PC-3 (cell line): Measurements from ENCODE around the gene CD6. TPM values are rescaled to one million over a fixed set of nuclear protein-coding genes. Genes with fewer than 3 reads are reported as not detected.
A peak's percentile ranks its signal among the peaks of the same experiment; 100 is the strongest.

Experiments used
- ATAC-seq: fragments of 200-7000 bp; cut with Tn5 transposase; 2 replicates; pipeline ENCODE4 v1.9.1; 2020; ENCODE audit warnings: mild to moderate bottlenecking, moderate library complexity
- BruUV-seq: library from RNA; stranded (reverse); fragments of 400-500 nt; replicated peaks from 2 replicates; lab custom pipeline; 2021; lab: Mats Ljungman, UMichigan
- CTCF ChIA-PET: fragments of 300-600 bp; sonication (Branson Sonifier 250); formaldehyde crosslinking; loops from one replicate; lab custom pipeline; 2022; ENCODE audit warnings: antibody characterized with exemption; lab: Charles Lee
- POLR2A ChIA-PET: fragments of 300-600 bp; sonication (Branson Sonifier 250); formaldehyde crosslinking; loops from one replicate; lab custom pipeline; 2022; ENCODE audit warnings: antibody characterized with exemption; ENCODE audit not compliant: unreplicated experiment; lab: Charles Lee
- DNase-seq: peaks from one replicate; pipeline ENCODE4 v3.0.0-alpha.2; 2015
- H2AFZ ChIP-seq: fragments of 300-600 bp; sonication (generic); 2 replicates; pipeline ENCODE4 v1.6.0; 2016; ENCODE audit warnings: antibody characterized with exemption, low read length
- H3F3A ChIP-seq: fragments of 300-600 bp; sonication (generic); one replicate; pipeline ENCODE4 v1.6.0; 2017; ENCODE audit warnings: antibody characterized with exemption, low read length, control low read depth, mild to moderate bottlenecking; ENCODE audit not compliant: unreplicated experiment
- H3K27ac ChIP-seq: fragments of 300-600 bp; sonication (generic); 2 replicates; pipeline ENCODE4 v1.5.1; 2016; ENCODE audit warnings: mild to moderate bottlenecking, low read length
- H3K27me3 ChIP-seq: fragments of 300-600 bp; sonication (generic); 2 replicates; pipeline ENCODE4 v1.6.1; 2016; ENCODE audit warnings: low read length, mixed read lengths
- H3K36me3 ChIP-seq: fragments of 300-600 bp; sonication (generic); 2 replicates; pipeline ENCODE4 v1.6.1; 2016; ENCODE audit warnings: low read depth, mixed run types, low read length, mixed read lengths
- H3K4me1 ChIP-seq: fragments of 300-600 bp; sonication (generic); 2 replicates; pipeline ENCODE4 v1.5.1; 2016; ENCODE audit warnings: low read length; ENCODE audit not compliant: insufficient read depth
- H3K4me2 ChIP-seq: fragments of 300-600 bp; sonication (generic); 2 replicates; pipeline ENCODE4 v1.6.0; 2016; ENCODE audit warnings: low read length
- H3K4me3 ChIP-seq: fragments of 300-600 bp; sonication (generic); 2 replicates; pipeline ENCODE4 v1.5.1; 2016; ENCODE audit warnings: mild to moderate bottlenecking, low read length, mixed read lengths
- H3K79me2 ChIP-seq: fragments of 300-600 bp; sonication (generic); 2 replicates; pipeline ENCODE4 v1.6.1; 2017; ENCODE audit warnings: low read length, mixed read lengths
- H3K9ac ChIP-seq: fragments of 300-600 bp; sonication (generic); 2 replicates; pipeline ENCODE4 v1.6.0; 2016; ENCODE audit warnings: mild to moderate bottlenecking, low read length
- H3K9me2 ChIP-seq: fragments of 300-600 bp; sonication (generic); replicated peaks from 2 replicates; pipeline ENCODE4 v1.6.1; 2016; ENCODE audit warnings: mixed run types, low read length, mixed read lengths
- H3K9me3 ChIP-seq: fragments of 300-600 bp; sonication (generic); 2 replicates; pipeline ENCODE4 v1.6.1; 2016; ENCODE audit warnings: low read length, mixed read lengths
- H4K20me1 ChIP-seq: fragments of 300-600 bp; sonication (generic); 2 replicates; pipeline ENCODE4 v1.6.1; 2016; ENCODE audit warnings: low read length, mixed read lengths
- EZH2 ChIP-seq: fragments of 300-600 bp; sonication (generic); IDR thresholded peaks from one replicate; pipeline ENCODE4 v1.6.1; 2017; ENCODE audit warnings: antibody characterized with exemption, mild to moderate bottlenecking, low read length; ENCODE audit not compliant: unreplicated experiment
- EZH2phosphoT487 ChIP-seq: fragments of 300-600 bp; sonication (generic); IDR thresholded peaks from 2 replicates; pipeline ENCODE4 v1.6.1; 2018; ENCODE audit warnings: mild to moderate bottlenecking, antibody characterized with exemption, low read length, borderline replicate concordance
- intact Hi-C: fragments of 100-400 bp; cut with micrococcal nuclease; formaldehyde crosslinking; loops from 2 replicates; pipeline ENCODE4 v1.9.0; 2023
- total RNA-seq: library from RNA; depleted of rRNA; stranded (reverse); fragments of >200 nt; gene quantifications from 2 replicates; pipeline ENCODE4 v1.2.3, GENCODE V29; 2014
- TF ChIP-seq, protein P1 (sequence below): fragments of 300-600 bp; sonication (generic); conservative IDR thresholded peaks from 2 replicates; pipeline ENCODE4 v1.5.1; 2017; ENCODE audit warnings: antibody characterized with exemption, low read depth, mild to moderate bottlenecking, low read length

The CD6 gene
- total RNA-seq, 1 experiment from 2014 or later = not detected

DNA sequence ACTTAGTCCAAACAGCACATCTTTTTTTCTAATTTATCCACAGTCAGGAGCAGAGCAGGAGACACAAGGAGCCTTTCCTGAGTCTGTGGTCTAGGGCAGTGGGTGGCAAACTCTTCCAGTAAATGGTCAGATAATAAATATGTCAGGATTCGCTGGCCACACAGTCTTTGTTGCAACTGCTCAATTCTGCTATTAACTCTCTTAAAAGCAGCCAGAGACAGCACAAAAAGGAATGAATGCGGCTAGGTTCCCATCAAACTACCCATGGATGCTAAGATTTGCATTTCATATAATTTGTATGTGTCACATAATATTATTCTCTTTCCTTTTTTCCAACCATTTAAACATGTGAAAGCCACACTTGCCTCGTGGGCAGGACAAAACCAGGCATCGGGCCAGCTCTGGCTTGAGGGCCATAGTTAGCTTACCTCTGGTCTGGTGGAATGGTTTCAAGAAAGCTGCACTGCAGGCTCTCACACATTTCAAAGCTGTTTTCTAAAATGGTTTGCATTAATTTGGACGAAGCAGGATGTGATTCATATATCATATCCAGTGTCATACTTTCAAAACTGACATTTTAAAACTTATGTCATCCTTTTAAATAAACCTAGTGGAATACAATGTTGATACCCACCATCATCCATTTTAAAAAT lies 66.1 kb downstream of the CD6 start:
- Histone ChIP-seq H3K9ac (no peak overlapping the region), H3K4me3 (no peak overlapping the region), H3K4me1 (peaks cover 13% of the 10 kb centered on the region; the same call in 1 of the 2 replicates), H3K27ac (no peak overlapping the region), H3K9me2 (no peaks in the 10 kb centered on the region), H3K9me3 (no peaks in the 10 kb centered on the region), H3K36me3 (no peaks in the 10 kb centered on the region), H3K79me2 (no peaks in the 10 kb centered on the region), H2AFZ (no peak overlapping the region), H3K4me2 (no peak overlapping the region), H4K20me1 (no peaks in the 10 kb centered on the region), H3F3A (no peaks in the 10 kb centered on the region), H3K27me3 (no peaks in the 10 kb centered on the region)
- CTCF ChIA-PET = no interaction called here
- TF ChIP-seq EZH2 = no peak
- no peak for TF ChIP-seq EZH2phosphoT487
- TF ChIP-seq, protein P1, sequence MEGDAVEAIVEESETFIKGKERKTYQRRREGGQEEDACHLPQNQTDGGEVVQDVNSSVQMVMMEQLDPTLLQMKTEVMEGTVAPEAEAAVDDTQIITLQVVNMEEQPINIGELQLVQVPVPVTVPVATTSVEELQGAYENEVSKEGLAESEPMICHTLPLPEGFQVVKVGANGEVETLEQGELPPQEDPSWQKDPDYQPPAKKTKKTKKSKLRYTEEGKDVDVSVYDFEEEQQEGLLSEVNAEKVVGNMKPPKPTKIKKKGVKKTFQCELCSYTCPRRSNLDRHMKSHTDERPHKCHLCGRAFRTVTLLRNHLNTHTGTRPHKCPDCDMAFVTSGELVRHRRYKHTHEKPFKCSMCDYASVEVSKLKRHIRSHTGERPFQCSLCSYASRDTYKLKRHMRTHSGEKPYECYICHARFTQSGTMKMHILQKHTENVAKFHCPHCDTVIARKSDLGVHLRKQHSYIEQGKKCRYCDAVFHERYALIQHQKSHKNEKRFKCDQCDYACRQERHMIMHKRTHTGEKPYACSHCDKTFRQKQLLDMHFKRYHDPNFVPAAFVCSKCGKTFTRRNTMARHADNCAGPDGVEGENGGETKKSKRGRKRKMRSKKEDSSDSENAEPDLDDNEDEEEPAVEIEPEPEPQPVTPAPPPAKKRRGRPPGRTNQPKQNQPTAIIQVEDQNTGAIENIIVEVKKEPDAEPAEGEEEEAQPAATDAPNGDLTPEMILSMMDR = no peak
- peak; percentile 50 for DNase-seq
- POLR2A ChIA-PET = no interaction called here
- intact Hi-C loops = no loop called here
- ATAC-seq = peak; percentile 52
- BruUV-seq = no TSS peak

DNA sequence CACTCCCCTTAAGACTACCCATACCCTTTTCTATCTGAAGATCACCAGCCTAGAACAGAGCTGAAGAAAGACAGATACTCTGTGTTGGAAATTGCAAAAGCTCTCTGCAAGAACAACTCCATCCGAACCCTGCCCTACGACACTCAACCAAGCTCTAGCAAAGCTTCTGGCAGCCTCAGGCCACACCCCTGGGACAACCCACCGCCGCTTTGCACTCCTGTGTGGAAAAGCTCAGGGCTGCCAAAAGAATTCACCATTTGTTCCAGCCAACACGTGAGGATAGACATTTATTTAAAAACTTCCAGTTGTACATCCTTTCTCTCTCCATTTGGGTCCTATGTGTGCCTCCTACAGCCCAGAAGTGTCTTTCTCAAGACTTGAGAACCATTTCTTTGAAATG lies 68.4 kb downstream of the CD6 start:
- Histone ChIP-seq H3K36me3 (no peaks in the 10 kb centered on the region), H3K4me2 (no peak overlapping the region), H3K4me1 (peaks cover 13% of the 10 kb centered on the region; the same call in 1 of the 2 replicates), H3K27me3 (no peaks in the 10 kb centered on the region), H3K4me3 (no peak overlapping the region), H3K9me2 (no peaks in the 10 kb centered on the region), H3K79me2 (no peaks in the 10 kb centered on the region), H3K27ac (no peak overlapping the region), H2AFZ (no peak overlapping the region), H3F3A (no peaks in the 10 kb centered on the region), H3K9ac (no peak overlapping the region), H3K9me3 (no peaks in the 10 kb centered on the region), H4K20me1 (no peaks in the 10 kb centered on the region)
- BruUV-seq = no TSS peak
- CTCF ChIA-PET = no interaction called here
- ATAC-seq (no peak), DNase-seq (no peak)
- intact Hi-C loops = no loop called here
- TF ChIP-seq EZH2 (no peak), EZH2phosphoT487 (no peak)
- TF ChIP-seq, protein P1 = no peak
- POLR2A ChIA-PET = no interaction called here
